WERI-Rb-1 (cell line): ENCODE measurements around the gene MRM3.

ENCODE experiments used
- DNase-seq: peaks from one replicate; pipeline ENCODE4 v3.0.0-alpha.2; 2020
- H3K27ac ChIP-seq: fragments of 250-450 bp; sonication (Bioruptor Pico); 2 replicates; pipeline ENCODE4 v1.5.1; 2020; ENCODE audit warnings: mild to moderate bottlenecking, moderate library complexity
- H3K27me3 ChIP-seq: fragments of 250-450 bp; sonication (Bioruptor Pico); 2 replicates; pipeline ENCODE4 v1.5.1; 2021; ENCODE audit warnings: mild to moderate bottlenecking, low read depth, moderate library complexity; ENCODE audit not compliant: insufficient read depth, severe bottlenecking
- H3K36me3 ChIP-seq: fragments of 250-450 bp; sonication (Bioruptor Pico); 2 replicates; pipeline ENCODE4 v1.5.1; 2020; ENCODE audit warnings: mild to moderate bottlenecking, moderate library complexity
- H3K4me3 ChIP-seq: 2 replicates; pipeline ENCODE4 v1.5.1; 2011; ENCODE audit warnings: low read depth, mild to moderate bottlenecking, control low read depth, low read length
- H3K9me3 ChIP-seq: fragments of 250-450 bp; sonication (Bioruptor Pico); 2 replicates; pipeline ENCODE4 v1.5.1; 2021; ENCODE audit warnings: mild to moderate bottlenecking, moderate library complexity; ENCODE audit not compliant: severe bottlenecking
- TF ChIP-seq, protein P1 (sequence below): IDR thresholded peaks from 2 replicates; pipeline ENCODE4 v1.5.1; 2011; ENCODE audit warnings: low read depth, mild to moderate bottlenecking, control low read depth, inconsistent platforms, low read length

Gene MRM3

GRCh38 chr17:791829-792228, 9.7 kb downstream of the MRM3 start:
- Histone ChIP-seq H3K27ac (no peak overlapping the region), H3K4me3 (no peak overlapping the region), H3K27me3 (no peaks in the 10 kb centered on the region), H3K36me3 (peaks cover 54% of the 10 kb centered on the region), H3K9me3 (no peaks in the 10 kb centered on the region)
- DNase-seq: no peak
- TF ChIP-seq, protein P1, sequence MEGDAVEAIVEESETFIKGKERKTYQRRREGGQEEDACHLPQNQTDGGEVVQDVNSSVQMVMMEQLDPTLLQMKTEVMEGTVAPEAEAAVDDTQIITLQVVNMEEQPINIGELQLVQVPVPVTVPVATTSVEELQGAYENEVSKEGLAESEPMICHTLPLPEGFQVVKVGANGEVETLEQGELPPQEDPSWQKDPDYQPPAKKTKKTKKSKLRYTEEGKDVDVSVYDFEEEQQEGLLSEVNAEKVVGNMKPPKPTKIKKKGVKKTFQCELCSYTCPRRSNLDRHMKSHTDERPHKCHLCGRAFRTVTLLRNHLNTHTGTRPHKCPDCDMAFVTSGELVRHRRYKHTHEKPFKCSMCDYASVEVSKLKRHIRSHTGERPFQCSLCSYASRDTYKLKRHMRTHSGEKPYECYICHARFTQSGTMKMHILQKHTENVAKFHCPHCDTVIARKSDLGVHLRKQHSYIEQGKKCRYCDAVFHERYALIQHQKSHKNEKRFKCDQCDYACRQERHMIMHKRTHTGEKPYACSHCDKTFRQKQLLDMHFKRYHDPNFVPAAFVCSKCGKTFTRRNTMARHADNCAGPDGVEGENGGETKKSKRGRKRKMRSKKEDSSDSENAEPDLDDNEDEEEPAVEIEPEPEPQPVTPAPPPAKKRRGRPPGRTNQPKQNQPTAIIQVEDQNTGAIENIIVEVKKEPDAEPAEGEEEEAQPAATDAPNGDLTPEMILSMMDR: no peak

GRCh38 chr17:792277-792676, 10.1 kb downstream of the MRM3 start:
- no peaks in the 10 kb centered on the region for H3K9me3 ChIP-seq
- no peaks in the 10 kb centered on the region for H3K27me3 ChIP-seq
- H3K4me3 ChIP-seq: no peak overlapping the region
- H3K36me3 ChIP-seq: peaks cover 54% of the 10 kb centered on the region
- TF ChIP-seq, protein P1: no peak
- H3K27ac ChIP-seq: peak overlapping the region; percentile 42
- DNase-seq: no peak

DNA sequence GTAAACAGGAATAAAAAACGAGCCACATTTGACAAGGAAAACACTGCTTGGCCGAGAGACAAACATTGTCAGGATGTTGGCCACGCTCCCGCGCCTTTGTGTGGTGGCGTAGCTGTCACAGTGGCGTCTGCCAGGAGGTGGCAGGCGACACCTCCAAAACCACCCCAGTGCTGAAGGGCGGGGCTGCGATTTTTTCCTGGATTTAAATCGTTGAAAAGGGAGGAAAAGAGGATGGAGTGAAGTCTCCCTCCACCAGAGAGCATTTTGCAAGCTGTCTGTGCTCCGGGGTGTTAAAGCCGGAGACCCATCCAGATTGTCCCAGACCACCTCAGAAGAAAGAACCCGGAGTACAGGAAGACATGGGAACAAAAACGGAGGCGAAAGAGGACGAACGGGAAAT, 12.7 kb downstream of the MRM3 start:
- H3K27ac ChIP-seq: peak overlapping the region; percentile 62
- peak; percentile 78 for DNase-seq
- H3K36me3 ChIP-seq: peaks cover 40% of the 10 kb centered on the region
- H3K27me3 ChIP-seq: no peaks in the 10 kb centered on the region
- H3K9me3 ChIP-seq: no peaks in the 10 kb centered on the region
- TF ChIP-seq, protein P1: peak; percentile 89
- no peak overlapping the region for H3K4me3 ChIP-seq

GRCh38 chr17:795276-795675, 13.1 kb downstream of the MRM3 start:
- H3K4me3 ChIP-seq: no peak overlapping the region
- peak overlapping the region; percentile 62 for H3K27ac ChIP-seq
- peaks cover 41% of the 10 kb centered on the region for H3K36me3 ChIP-seq
- TF ChIP-seq, protein P1: no peak
- H3K9me3 ChIP-seq: no peaks in the 10 kb centered on the region
- no peaks in the 10 kb centered on the region for H3K27me3 ChIP-seq
- DNase-seq: no peak

GRCh38 chr17:795721-796120, 13.6 kb downstream of the MRM3 start:
- peaks cover 45% of the 10 kb centered on the region for H3K36me3 ChIP-seq
- H3K4me3 ChIP-seq: no peak overlapping the region
- H3K9me3 ChIP-seq: no peaks in the 10 kb centered on the region
- no peak for DNase-seq
- no peak overlapping the region for H3K27ac ChIP-seq
- TF ChIP-seq, protein P1: no peak
- H3K27me3 ChIP-seq: no peaks in the 10 kb centered on the region

DNA sequence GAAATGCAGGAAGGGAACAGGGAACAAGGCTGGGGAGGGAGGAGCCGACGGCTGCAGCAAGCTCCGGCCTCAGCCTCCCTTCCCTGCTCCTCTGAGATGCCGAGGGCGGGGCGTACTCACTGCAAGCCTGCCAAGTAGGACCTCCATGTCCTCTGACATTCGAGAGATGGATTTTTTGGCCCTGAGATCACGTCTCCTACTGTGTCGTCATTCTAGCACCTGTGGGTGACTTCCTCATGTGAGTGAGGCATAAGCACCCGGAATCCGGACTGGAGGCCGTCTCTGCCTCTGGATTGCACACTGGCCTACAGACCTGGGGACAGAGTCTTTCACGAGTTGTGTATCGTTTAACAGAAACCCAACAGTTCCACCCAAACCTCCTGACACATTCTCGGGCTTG, 14.5 kb downstream of the MRM3 start:
- Histone ChIP-seq H3K27me3 (no peaks in the 10 kb centered on the region), H3K27ac (no peak overlapping the region), H3K9me3 (no peaks in the 10 kb centered on the region), H3K4me3 (no peak overlapping the region), H3K36me3 (peaks cover 45% of the 10 kb centered on the region)
- DNase-seq: no peak
- TF ChIP-seq, protein P1: no peak
